GM19099 (cell line): Measurements from ENCODE around the gene SHMT2.

Source experiments
- POLR2A ChIP-seq: IDR thresholded peaks from 3 replicates; pipeline ENCODE4 v1.6.1; 2011; ENCODE audit warnings: low read depth; ENCODE audit not compliant: insufficient read length; ENCODE audit errors: extremely low read depth

The SHMT2 gene

DNA sequence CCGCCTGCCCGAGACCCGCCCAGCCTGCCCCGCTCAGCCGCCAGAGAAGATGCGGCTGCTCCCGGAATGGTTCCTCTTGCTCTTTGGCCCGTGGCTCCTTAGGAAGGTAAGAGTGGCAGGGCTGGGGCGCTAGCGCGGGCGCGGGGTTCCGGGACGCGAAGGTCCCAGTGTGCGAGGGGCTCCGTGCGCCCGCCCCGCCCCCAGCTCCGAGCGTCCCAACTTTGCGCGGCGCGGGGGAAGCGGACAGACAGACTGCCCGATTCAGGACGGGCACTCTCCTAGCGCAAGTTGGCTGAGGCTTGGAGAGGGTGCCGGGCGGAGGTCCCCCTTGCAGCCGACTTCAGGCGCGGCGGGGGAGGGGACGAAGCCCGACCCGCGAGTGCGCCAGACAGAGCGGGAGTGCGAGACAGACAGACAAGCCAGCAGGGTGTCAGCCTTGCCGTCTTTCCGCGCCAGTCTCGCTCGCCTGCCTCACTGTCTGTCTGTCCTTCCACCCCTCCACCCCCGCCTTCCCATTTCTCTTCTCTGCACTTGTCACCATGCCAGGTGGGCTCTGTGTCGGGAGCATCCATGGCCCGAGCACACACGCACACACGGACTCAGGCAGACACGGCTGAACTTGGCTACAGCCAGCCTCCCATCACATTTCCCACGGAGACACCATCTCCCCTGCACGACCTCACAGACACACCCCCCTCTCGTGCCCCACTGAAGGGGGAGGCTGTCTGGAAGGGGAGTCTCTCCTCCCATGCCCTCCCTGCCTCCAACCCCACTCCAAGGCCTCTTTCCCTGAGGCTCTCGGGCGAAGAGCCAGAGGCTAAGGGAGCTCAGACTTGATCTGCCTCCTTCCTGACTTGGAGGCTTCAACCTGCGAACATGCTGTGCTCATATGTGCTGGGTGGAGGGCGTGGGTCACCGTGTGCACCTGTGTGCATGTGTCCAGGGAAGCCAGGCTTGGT is 12.3 kb upstream of the SHMT2 start:
- no peak for TF ChIP-seq POLR2A

DNA sequence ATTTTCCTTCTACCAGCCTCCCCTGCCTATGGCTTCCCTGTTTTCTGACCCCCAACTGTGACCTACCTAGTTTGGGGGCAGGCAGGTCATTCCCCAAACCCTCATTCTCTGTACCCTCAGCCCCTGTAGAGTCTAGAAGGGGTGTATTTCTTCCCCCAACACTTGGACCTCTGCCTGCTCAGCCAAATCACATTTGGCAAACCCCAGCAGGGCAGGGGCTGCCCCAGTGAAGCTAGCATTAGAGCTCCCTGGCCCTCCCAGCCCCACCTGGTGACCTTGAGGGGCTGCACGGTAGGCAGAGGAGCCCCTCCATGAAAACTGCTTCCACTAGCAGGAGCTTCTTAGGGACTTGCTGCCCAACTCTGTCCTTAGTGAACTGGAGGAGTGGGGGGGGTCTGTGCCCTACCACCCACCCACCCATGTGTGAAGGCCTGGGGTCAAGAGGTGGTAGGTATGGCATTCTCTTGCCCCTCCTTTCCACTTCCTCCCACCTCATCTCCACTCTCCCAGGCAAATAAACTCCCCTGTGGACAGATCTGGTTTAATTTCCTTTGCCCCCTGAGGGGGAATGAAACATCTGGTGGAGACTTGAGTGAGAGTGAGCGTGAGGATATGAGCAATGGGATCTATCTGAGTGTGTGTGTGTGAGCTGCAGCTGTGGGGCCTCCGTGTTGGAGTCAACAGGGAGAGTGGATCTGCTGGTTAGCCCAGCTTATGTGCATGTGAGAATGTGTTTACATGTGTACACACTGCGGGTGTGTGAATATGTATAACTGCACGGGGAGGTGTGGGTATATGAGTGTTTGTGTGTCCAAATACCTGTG is 11.3 kb upstream of the SHMT2 start:
- no peak for TF ChIP-seq POLR2A

DNA sequence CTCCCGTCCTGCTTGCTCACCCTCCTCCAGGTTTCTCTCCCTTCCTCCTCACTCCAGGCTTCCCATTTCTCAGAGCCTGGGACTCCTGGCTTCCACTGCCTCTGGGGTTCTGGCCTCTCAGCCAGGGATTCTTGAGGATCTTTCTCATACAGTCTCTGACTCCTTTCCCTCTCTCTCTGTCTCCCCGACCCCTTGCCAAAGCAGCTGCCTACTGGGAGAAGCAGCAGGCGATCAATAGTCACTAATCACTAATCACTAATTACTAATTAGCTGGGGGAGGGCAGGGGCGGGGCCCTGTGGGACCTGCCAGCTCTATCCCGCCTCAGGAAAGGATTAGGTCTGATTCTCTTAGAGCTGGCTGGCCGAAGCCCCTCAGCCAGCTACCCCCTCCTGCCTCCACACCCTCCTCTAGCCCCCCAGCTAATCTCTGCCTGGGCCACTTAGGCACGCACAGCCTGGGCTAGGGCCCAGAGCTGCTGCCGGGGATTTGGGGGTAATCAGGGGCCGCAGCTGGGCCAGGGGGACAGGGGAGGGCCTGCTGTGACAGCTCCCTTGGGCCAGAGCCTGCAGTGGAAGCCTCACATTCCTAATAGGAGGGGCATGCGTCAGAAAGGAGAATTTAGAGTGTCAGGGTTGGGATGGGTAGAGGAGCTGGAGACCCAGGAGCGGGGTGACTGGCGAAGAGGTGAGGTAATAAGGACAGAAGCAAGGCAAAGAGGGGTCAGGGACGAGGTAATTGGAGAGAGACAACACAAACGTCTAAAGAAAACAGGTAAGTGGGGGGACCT is 10.1 kb upstream of the SHMT2 start:
- TF ChIP-seq POLR2A: no peak

DNA sequence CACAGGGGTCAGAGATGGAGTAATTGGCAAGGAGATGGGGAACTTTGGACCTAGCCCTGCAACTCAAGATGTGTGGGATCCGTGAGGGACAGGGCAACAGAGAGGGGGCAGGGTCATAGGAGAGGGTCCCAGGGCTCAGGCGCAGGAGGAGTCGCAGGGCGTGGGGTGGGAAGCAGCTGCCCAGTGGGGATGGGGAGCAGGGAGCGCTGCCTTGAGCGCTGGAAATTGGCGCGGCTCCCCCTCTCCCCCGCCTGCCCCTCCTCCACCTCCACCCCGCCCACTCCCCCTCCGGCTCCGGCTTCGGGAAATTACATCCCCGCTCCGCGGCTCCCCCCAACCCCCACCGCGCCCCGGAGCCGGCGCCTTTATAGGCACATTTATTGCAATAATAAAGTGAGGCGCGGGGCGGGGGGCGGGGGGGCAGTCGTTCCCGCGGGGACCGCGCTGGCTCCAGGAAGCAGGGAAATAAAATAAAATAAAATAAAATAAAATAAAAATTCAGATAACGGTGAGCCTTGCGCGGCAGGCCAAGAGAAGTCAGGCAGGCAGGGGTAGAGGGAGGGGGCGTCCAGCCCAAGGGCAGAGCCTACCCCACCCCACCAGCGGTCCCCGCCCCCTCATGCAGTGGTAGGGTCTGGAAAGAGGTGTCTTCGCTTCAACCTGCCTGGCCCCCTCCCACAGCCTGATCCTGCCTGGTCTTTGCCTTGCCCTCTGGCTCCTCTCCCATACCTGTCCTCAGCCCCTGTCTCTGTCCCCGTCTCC is 9.3 kb upstream of the SHMT2 start:
- no peak for TF ChIP-seq POLR2A

DNA sequence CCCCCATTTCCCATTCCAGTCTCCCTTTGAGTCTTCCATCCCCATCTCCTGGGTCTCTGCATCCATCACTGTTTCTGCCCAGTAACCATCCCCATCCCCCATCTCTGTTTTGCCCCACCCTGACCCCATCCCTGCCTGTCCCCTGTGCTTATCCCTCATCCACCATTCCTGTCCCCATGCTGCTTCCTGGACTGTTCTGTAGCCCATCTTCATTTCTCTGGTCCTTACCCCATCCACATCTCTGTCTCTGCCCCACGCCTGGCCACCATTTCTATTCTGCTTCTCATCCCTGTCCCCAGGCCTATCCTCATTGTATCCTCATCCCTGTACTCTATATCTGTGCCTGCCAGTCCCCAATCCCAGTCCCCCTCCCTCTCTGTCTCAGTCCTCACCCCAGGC is 8.7 kb upstream of the SHMT2 start:
- TF ChIP-seq POLR2A: no peak

DNA sequence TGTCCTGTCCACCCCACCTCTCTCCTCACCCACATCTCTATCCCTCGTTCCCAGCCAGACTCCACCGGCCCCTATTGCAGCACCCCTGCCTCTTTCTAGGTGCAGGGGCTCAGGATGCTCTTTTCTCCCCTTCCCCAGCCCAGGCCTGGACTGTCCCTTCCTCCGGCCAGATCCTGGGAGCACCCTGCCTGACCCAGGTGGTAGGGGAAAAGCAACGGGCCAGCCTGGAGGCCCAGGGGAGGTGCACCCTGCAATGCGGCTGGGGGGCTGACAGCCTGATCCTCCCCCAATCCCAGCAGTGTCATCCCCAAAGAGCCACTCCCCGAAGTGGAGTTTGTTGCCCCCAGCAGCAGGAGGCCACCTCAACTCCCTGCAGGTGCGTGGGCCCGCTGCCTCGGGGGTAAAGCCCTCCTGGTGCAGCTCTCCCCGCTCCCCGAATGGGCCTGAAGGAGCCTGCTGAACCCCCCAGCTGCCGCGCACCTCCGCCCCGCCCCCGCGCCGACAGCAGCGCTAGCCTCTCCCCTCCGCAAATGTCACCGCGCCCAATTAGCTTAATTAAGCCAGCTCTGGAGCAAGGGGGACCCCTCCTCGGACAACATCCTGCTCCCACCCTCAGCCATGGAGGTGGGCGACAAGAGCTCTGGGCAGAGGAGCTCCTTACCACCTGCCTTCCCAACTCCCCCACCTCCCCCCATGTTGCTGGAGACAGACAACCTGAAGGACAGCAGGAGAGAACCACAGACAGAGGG is 8.2 kb upstream of the SHMT2 start:
- no peak for TF ChIP-seq POLR2A

DNA sequence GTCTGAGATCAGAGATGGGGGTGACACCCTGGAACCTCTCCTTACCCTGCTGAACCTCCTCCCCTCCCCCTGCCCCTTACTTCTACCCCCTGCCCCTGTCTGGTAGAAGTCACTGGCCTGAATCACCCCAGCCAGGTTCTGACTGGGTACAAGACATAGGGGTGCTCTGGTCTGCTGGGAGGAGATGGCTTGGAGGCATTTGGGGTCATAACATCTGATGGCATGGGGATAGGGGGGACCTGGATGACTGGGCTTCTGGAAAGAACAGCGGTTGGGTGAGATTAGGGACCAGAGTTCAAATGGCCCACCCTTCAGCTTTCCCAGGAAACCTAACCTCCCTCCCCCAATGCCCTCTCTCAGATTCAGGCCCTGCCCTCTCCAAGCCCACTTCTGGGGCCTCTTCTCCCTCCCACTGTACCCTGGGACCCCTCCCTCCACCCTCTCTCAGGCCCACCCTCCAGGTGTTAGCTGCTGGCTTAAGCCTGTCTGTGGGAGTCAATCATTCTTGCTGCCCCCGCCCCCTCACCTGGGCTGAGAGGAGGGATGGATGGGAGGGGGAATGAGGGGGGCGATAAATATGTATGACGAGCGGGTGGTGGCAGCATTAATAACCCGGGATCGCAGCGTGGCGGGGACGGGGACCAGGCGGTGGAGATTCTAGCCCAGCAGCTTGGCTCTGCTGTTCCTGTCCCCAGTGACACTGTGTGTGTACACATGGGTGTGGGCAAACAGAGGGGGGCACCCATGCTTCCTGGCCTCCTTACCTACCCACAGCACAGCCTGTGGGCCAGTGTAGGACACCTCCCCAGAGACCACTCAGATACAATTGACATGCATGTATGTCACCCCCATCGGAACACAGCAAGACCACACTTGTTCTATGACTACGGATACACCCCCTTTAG is 7.0 kb upstream of the SHMT2 start:
- no peak for TF ChIP-seq POLR2A

DNA sequence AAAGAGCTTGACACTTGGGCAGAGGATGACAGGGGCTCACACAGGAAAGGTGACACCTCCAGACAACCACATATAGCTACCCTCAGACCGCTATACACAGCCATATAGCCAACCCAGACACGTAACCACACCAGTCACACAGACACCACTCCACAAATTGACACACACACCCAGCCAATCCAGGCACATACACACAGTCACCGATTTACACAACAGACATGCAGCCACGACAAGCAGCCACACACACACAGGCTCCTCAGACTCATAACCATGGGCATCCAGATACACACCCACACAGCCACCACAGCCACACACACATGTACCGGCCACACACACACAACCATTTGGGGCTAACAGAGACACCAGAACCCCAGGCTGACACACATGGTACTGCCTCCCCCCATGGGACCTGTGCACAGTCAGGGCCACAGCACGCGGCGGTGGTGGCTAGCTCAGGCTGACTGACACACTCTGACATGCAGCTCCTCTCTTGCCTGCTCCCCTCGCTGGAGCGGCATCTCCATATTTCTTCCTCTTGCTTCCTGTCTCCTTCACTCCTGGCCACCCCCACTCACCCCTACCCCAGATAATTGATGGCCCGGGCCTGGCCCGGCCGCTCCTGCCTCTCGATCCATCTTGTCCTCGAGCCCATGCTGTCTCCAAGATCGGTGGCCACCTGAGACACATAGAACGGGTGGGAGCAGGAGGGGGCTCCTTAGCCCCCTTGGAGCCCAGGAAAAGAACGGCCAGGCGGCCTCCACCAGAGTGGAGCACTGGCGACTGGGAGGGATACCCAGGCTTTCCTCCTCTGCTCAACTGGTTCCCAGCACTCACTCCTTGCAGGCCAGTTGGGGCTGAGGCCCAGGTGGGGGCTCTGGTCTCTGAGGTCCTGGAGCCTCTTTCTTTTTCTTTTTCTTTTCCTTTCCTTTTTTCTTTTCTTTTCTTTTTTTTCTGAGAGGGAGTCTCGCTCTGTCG is 6.0 kb upstream of the SHMT2 start:
- no peak for TF ChIP-seq POLR2A

DNA sequence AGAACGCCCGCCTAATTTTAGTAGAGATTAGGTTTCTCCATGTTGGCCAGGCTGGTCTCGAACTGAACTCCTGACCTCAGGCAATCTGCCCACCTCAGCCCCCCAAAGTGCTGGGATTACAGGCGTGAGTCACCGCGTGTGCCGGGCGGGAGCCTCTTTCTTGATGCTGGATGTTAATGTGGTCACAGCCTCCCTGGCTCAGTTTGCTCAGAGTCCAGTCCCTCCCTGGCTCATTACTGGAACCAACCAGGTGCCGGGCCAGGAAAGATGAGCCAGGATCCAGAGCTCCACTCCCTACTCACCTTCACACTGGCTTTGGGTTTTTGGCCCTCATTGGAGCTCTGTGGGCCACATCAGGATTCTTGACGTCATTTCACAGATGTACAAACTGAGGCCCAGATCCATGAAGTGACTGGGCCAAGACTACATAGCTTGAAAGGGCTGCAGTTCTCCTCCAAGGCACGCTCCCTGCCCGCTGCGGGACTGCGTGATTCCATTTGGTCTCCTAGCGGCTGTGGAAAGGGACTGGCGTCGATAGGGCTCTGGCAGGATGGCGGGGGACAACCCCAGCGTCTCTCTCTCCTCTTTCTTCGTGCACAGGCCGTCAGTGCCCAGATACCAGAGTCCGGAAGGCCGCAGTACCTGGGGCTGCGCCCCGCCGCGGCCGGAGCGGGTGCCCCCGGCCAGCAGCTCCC is 5.1 kb upstream of the SHMT2 start:
- TF ChIP-seq POLR2A: no peak

DNA sequence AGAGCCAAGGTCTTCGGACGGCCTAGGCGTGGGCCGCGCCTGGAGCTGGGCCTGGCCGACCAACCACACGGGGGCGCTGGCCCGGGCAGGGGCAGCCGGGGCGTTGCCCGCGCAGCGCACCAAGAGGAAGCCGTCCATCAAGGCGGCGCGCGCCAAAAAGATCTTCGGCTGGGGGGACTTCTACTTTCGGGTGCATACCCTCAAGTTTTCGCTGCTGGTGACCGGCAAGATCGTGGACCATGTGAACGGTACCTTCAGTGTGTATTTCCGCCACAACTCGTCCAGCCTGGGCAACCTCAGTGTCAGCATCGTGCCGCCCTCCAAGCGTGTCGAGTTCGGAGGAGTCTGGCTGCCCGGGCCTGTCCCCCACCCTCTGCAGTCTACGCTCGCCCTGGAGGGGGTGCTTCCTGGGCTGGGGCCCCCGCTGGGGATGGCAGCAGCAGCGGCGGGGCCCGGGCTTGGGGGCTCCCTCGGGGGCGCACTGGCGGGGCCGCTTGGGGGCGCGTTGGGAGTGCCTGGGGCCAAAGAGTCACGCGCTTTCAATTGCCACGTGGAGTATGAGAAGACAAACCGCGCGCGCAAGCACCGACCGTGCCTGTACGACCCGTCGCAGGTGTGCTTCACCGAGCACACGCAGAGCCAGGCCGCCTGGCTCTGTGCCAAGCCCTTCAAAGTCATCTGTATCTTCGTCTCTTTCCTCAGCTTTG is 4.4 kb upstream of the SHMT2 start:
- TF ChIP-seq POLR2A: no peak
